ENCODE results near the gene HK1. TPM values are rescaled to one million over a fixed set of nuclear protein-coding genes. Genes with fewer than 3 reads are reported as not detected.

HK1 gene
- total RNA-seq, 1 donor from 2014 or later: 106 TPM

- no peaks in the 10 kb centered on the region for H3K36me3 ChIP-seq
- H3K9me3 ChIP-seq: no peaks in the 10 kb centered on the region
- peak overlapping the region; percentile 95 for H3K27ac ChIP-seq
- peaks cover 44% of the 10 kb centered on the region for H3K4me1 ChIP-seq
- H3K27me3 ChIP-seq: no peaks in the 10 kb centered on the region
- DNase-seq (ENCODE audit: extremely low spot score in 2 of 2): no peak
- intact Hi-C loops (cut with DNase I): loop anchor here (5.0 kb wide), 1 partner anchor 60 kb away; no protein-coding TSS in a partner anchor
- no peak for TF ChIP-seq CTCF (IDR thresholded peaks at IDR 0.05)
- TF ChIP-seq POLR2AphosphoS5 (IDR thresholded peaks at IDR 0.05; ENCODE audit: insufficient read depth in 1 of 2, low read depth in 1 of 2): peak; percentile 39 to 54
- peak overlapping the region; percentile 71 to 94 for H3K4me3 ChIP-seq
These were observed 39.4 kb downstream of the HK1 start for GRCh38 chr10:69317626-69318105.

GRCh38 chr10:69318106-69318866, 40.0 kb downstream of the HK1 start:
- peak overlapping the region; percentile 71 to 94 for H3K4me3 ChIP-seq
- no peak for DNase-seq (ENCODE audit: extremely low spot score in 2 of 2)
- peak overlapping the region; percentile 95 for H3K27ac ChIP-seq
- H3K36me3 ChIP-seq: no peaks in the 10 kb centered on the region
- H3K9me3 ChIP-seq: no peaks in the 10 kb centered on the region
- TF ChIP-seq POLR2AphosphoS5 (IDR thresholded peaks at IDR 0.05; ENCODE audit: insufficient read depth in 1 of 2, low read depth in 1 of 2): no peak
- TF ChIP-seq POLR2A (IDR thresholded peaks at IDR 0.05): no peak
- no peak for TF ChIP-seq CTCF (IDR thresholded peaks at IDR 0.05)
- intact Hi-C loops (cut with DNase I): loop anchor here (5.0 kb wide), 1 partner anchor 59 kb away; no protein-coding TSS in a partner anchor
- H3K27me3 ChIP-seq: no peaks in the 10 kb centered on the region
- peaks cover 48% of the 10 kb centered on the region for H3K4me1 ChIP-seq

- Histone ChIP-seq H3K4me1 (peaks cover 56% of the 10 kb centered on the region), H3K4me3 (peak overlapping the region; percentile 71 to 94), H3K27ac (peak overlapping the region; percentile 95), H3K36me3 (no peaks in the 10 kb centered on the region), H3K27me3 (no peaks in the 10 kb centered on the region), H3K9me3 (no peaks in the 10 kb centered on the region)
- no peak for DNase-seq (ENCODE audit: extremely low spot score in 2 of 2)
- TF ChIP-seq POLR2AphosphoS5 (IDR thresholded peaks at IDR 0.05; ENCODE audit: insufficient read depth in 1 of 2, low read depth in 1 of 2) (peak; percentile 76 to 89), POLR2A (IDR thresholded peaks at IDR 0.05) (peak in 1 of 2 donors; percentile 82), CTCF (IDR thresholded peaks at IDR 0.05) (no peak)
- intact Hi-C loops (cut with DNase I): loop anchor here (5.0 kb wide), 1 partner anchor 58 kb away; no protein-coding TSS in a partner anchor
These were observed 40.8 kb downstream of the HK1 start for GRCh38 chr10:69318867-69319727.

- DNase-seq (ENCODE audit: extremely low spot score in 2 of 2): no peak
- Histone ChIP-seq H3K27ac (peak overlapping the region; percentile 95), H3K27me3 (no peaks in the 10 kb centered on the region), H3K36me3 (no peaks in the 10 kb centered on the region), H3K4me3 (peak overlapping the region; percentile 71 to 94), H3K4me1 (peaks cover 63% of the 10 kb centered on the region), H3K9me3 (no peaks in the 10 kb centered on the region)
- intact Hi-C loops (cut with DNase I): loop anchor here (5.0 kb wide), 1 partner anchor 57 kb away; no protein-coding TSS in a partner anchor
- no peak for TF ChIP-seq POLR2AphosphoS5 (IDR thresholded peaks at IDR 0.05; ENCODE audit: insufficient read depth in 1 of 2, low read depth in 1 of 2)
- no peak for TF ChIP-seq CTCF (IDR thresholded peaks at IDR 0.05)
- TF ChIP-seq POLR2A (IDR thresholded peaks at IDR 0.05): no peak
These were observed 41.6 kb downstream of the HK1 start for GRCh38 chr10:69319841-69320316.
